ENCODE data around the gene DTHD1. TPM values are rescaled to one million over a fixed set of nuclear protein-coding genes. Genes with fewer than 3 reads are reported as not detected.

The DTHD1 gene
- polyA plus RNA-seq, 1 of the 3 experiments (the other 2 are of a cell fraction) = not detected

DNA sequence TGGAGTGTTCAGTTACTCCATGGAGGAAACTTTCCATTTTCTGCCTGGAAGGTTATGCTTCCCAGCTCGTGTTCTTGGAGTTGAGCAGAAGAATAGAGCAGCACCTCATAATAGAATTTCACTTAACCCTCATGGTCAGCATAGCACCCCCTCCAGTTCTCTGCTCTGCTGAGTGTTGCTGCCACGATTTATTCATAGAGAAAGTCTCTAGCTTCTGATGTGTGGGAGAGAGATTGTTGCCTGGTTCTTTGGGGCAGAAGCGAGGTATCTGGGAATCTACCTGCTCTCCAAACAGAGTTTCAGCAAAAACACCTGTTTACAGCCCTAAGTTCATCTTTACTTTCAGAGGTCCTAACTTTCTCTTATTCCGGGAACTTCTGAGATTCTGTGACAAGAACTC is 3.9 kb upstream of the DTHD1 start:
- Histone ChIP-seq H2AFZ (ENCODE audit: low read depth) (no peak overlapping the region), H3K27me3 (ENCODE audit: insufficient read depth) (no peaks in the 10 kb centered on the region), H3K4me2 (no peak overlapping the region), H3K79me2 (ENCODE audit: insufficient read depth) (no peaks in the 10 kb centered on the region), H3F3A (replicated peaks; ENCODE audit: insufficient read depth) (no peaks in the 10 kb centered on the region), H3K4me3 (ENCODE audit: low read depth in 2 of 2, low read length in 1 of 2) (no peak overlapping the region), H3K9me2 (no peaks in the 10 kb centered on the region), H3K4me1 (ENCODE audit: control insufficient read depth in 1 of 2, insufficient read depth in 2 of 2, low read depth in 1 of 2, low read length in 1 of 2) (no peaks in the 10 kb centered on the region), H3K36me3 (replicated peaks in 1 of 2; ENCODE audit: control insufficient read depth in 1 of 2, insufficient read depth in 2 of 2, low read length in 1 of 2) (no peaks in the 10 kb centered on the region), H3K9me3 (no peaks in the 10 kb centered on the region), H3K9ac (no peak overlapping the region), H4K20me1 (ENCODE audit: insufficient read depth) (no peaks in the 10 kb centered on the region), H3K27ac (ENCODE audit: low read depth in 2 of 2, low read length in 1 of 2) (no peak overlapping the region)
- ChIA-PET CTCF (no interaction called here), POLR2A (no interaction called here)
- WGBS (ENCODE audit: low lambda C conversion rate) = 1% methylated on average over 4 of the region's 4 CpGs
- no peak for DNase-seq
- TF ChIP-seq YY1 (IDR thresholded peaks at IDR 0.05; ENCODE audit: low read depth) = no peak
- TF ChIP-seq, protein P1, sequence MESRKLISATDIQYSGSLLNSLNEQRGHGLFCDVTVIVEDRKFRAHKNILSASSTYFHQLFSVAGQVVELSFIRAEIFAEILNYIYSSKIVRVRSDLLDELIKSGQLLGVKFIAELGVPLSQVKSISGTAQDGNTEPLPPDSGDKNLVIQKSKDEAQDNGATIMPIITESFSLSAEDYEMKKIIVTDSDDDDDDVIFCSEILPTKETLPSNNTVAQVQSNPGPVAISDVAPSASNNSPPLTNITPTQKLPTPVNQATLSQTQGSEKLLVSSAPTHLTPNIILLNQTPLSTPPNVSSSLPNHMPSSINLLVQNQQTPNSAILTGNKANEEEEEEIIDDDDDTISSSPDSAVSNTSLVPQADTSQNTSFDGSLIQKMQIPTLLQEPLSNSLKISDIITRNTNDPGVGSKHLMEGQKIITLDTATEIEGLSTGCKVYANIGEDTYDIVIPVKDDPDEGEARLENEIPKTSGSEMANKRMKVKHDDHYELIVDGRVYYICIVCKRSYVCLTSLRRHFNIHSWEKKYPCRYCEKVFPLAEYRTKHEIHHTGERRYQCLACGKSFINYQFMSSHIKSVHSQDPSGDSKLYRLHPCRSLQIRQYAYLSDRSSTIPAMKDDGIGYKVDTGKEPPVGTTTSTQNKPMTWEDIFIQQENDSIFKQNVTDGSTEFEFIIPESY (IDR thresholded peaks at IDR 0.05; ENCODE audit: borderline replicate concordance, low read depth) = no peak

DNA sequence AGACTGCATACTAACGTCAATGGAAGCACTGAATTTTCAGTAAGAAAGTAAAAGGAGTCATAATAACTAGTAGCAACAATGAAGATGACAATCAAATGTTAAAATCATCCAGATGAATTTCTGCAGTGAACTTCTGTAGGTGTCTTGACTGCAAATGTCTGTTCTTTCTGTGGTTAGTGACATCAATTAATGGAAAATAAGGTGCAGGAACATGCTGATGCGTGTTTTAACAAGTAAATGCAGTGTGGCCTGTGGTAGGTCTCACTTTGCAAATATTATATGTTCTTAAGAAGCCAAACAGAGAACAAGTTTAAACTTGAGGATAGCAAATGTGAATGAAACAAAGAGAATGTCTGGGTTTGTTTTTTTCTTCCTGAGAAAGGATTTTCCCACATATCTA is 2.6 kb upstream of the DTHD1 start:
- Histone ChIP-seq H3K9ac (no peak overlapping the region), H3K36me3 (replicated peaks in 1 of 2; ENCODE audit: control insufficient read depth in 1 of 2, insufficient read depth in 2 of 2, low read length in 1 of 2) (no peaks in the 10 kb centered on the region), H3K4me1 (ENCODE audit: control insufficient read depth in 1 of 2, insufficient read depth in 2 of 2, low read depth in 1 of 2, low read length in 1 of 2) (no peaks in the 10 kb centered on the region), H4K20me1 (ENCODE audit: insufficient read depth) (no peaks in the 10 kb centered on the region), H3K79me2 (ENCODE audit: insufficient read depth) (no peaks in the 10 kb centered on the region), H3F3A (replicated peaks; ENCODE audit: insufficient read depth) (no peaks in the 10 kb centered on the region), H3K9me3 (no peaks in the 10 kb centered on the region), H2AFZ (ENCODE audit: low read depth) (no peak overlapping the region), H3K4me3 (ENCODE audit: low read depth in 2 of 2, low read length in 1 of 2) (no peak overlapping the region), H3K4me2 (no peak overlapping the region), H3K27me3 (ENCODE audit: insufficient read depth) (no peaks in the 10 kb centered on the region), H3K27ac (ENCODE audit: low read depth in 2 of 2, low read length in 1 of 2) (no peak overlapping the region), H3K9me2 (no peaks in the 10 kb centered on the region)
- CTCF ChIA-PET = no interaction called here
- TF ChIP-seq, protein P2, sequence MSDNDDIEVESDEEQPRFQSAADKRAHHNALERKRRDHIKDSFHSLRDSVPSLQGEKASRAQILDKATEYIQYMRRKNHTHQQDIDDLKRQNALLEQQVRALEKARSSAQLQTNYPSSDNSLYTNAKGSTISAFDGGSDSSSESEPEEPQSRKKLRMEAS (IDR thresholded peaks at IDR 0.05; ENCODE audit: low read depth) = no peak
- no peak for TF ChIP-seq JUND (IDR thresholded peaks at IDR 0.05)
- TF ChIP-seq NRF1 (IDR thresholded peaks at IDR 0.05; ENCODE audit: low read depth, low read length) = no peak
- TF ChIP-seq YY1 (IDR thresholded peaks at IDR 0.05; ENCODE audit: low read depth) = no peak
- TF ChIP-seq, protein P3, sequence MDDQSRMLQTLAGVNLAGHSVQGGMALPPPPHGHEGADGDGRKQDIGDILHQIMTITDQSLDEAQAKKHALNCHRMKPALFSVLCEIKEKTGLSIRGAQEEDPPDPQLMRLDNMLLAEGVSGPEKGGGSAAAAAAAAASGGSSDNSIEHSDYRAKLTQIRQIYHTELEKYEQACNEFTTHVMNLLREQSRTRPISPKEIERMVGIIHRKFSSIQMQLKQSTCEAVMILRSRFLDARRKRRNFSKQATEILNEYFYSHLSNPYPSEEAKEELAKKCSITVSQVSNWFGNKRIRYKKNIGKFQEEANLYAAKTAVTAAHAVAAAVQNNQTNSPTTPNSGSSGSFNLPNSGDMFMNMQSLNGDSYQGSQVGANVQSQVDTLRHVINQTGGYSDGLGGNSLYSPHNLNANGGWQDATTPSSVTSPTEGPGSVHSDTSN (IDR thresholded peaks at IDR 0.05) = no peak
- TF ChIP-seq, protein P4, sequence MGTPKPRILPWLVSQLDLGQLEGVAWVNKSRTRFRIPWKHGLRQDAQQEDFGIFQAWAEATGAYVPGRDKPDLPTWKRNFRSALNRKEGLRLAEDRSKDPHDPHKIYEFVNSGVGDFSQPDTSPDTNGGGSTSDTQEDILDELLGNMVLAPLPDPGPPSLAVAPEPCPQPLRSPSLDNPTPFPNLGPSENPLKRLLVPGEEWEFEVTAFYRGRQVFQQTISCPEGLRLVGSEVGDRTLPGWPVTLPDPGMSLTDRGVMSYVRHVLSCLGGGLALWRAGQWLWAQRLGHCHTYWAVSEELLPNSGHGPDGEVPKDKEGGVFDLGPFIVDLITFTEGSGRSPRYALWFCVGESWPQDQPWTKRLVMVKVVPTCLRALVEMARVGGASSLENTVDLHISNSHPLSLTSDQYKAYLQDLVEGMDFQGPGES (IDR thresholded peaks at IDR 0.05; ENCODE audit: low read depth, low read length) = no peak
- TF ChIP-seq, protein P5, sequence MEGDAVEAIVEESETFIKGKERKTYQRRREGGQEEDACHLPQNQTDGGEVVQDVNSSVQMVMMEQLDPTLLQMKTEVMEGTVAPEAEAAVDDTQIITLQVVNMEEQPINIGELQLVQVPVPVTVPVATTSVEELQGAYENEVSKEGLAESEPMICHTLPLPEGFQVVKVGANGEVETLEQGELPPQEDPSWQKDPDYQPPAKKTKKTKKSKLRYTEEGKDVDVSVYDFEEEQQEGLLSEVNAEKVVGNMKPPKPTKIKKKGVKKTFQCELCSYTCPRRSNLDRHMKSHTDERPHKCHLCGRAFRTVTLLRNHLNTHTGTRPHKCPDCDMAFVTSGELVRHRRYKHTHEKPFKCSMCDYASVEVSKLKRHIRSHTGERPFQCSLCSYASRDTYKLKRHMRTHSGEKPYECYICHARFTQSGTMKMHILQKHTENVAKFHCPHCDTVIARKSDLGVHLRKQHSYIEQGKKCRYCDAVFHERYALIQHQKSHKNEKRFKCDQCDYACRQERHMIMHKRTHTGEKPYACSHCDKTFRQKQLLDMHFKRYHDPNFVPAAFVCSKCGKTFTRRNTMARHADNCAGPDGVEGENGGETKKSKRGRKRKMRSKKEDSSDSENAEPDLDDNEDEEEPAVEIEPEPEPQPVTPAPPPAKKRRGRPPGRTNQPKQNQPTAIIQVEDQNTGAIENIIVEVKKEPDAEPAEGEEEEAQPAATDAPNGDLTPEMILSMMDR (IDR thresholded peaks at IDR 0.05) = no peak
- TF ChIP-seq NFIC (IDR thresholded peaks at IDR 0.05; ENCODE audit: borderline replicate concordance) = no peak
- TF ChIP-seq TEAD4 (IDR thresholded peaks at IDR 0.05; ENCODE audit: borderline replicate concordance, insufficient read depth) = no peak
- TF ChIP-seq, protein P1 (IDR thresholded peaks at IDR 0.05; ENCODE audit: borderline replicate concordance, low read depth) = no peak
- TF ChIP-seq EZH2phosphoT487 (IDR thresholded peaks at IDR 0.05; ENCODE audit: borderline replicate concordance, low read depth) = no peak
- 0% methylated on average over 2 of the region's 2 CpGs for WGBS (ENCODE audit: low lambda C conversion rate)
- DNase-seq = no peak
- POLR2A ChIA-PET = no interaction called here

Measured in SK-N-SH (cell line).